ENCODE measurements around the gene UGT2B11. TPM values are rescaled to one million over a fixed set of nuclear protein-coding genes. Genes with fewer than 3 reads are reported as not detected.
"Not testable (repeated sequence)": the region's sequence is repeated elsewhere in the genome, so short reads cannot be mapped to it uniquely, and the experiment has no call there.

UGT2B11 gene
- total and polyA plus RNA-seq, 5 donors, result not detected

GRCh38 chr4:69169171-69169570 is 45.4 kb downstream of the UGT2B11 start:
- 83% methylated on average over 4 of the region's 4 CpGs for WGBS
- H3K4me3 ChIP-seq (ENCODE audit: low read length); ATAC-seq; H3K27ac ChIP-seq (ENCODE audit: low read length); H3K4me1 ChIP-seq (ENCODE audit: control insufficient read depth, insufficient read depth, low read length); H3K9me3 ChIP-seq (ENCODE audit: control insufficient read depth, low read length); DNase-seq; H3K27me3 ChIP-seq (ENCODE audit: control insufficient read depth, insufficient read depth): not testable (repeated sequence)
- intact Hi-C loops (cut with DNase I), result loop anchor here in 1 of 4 donors (10.0 kb wide), 1 partner anchor 674 kb away; no protein-coding TSS in a partner anchor

DNA sequence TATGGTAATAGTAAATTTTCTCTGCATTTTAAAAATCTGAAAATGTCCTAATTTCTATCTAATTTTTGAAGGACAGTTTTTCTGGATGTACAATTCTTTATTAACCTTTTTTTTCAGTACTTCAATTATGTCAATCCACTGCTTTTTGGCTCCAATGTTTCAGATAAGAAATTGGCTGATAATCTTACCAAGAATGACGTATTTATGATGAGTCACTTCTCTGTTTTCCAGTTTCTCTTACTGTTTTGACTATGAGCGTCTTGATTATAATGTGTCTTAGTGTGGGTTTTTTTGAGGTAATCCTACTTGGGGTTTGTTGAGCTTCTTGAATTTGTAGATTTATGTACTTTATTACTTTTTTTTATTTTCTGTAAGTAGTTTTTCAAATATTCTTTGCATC is 47.2 kb downstream of the UGT2B11 start:
- no peak overlapping the region for H3K4me3 ChIP-seq (ENCODE audit: low read length)
- H3K9me3 ChIP-seq (ENCODE audit: control insufficient read depth, low read length), result no peaks in the 10 kb centered on the region
- no peaks in the 10 kb centered on the region for H3K27me3 ChIP-seq (ENCODE audit: control insufficient read depth, insufficient read depth)
- H3K27ac ChIP-seq (ENCODE audit: low read length), result no peak overlapping the region
- 45% methylated on average over 2 of the region's 2 CpGs for WGBS
- ATAC-seq (no peak), DNase-seq (no peak)
- intact Hi-C loops (cut with DNase I), result loop anchor here in 1 of 4 donors (10.0 kb wide), 1 partner anchor 672 kb away; no protein-coding TSS in a partner anchor
- no peaks in the 10 kb centered on the region for H3K4me1 ChIP-seq (ENCODE audit: control insufficient read depth, insufficient read depth, low read length)

DNA sequence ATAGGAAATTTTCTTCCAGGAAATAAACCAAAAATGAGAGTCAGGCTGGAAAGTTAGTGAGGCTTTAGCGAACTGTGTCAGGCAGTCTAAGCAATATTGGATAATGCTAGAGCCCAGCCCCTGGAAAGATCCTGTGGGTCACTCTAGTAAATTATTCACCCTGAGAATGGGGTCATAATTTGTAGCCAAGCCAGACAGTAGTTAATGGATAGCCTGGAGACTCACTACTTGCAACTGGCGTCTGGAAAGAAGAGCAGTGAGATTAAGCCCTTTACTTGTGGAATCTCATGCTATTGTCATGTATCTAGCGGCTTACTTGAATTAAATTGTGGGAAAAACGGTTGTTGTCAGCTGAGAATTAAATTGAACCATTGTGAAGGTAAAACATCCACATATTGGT is 48.2 kb downstream of the UGT2B11 start:
- DNase-seq; ATAC-seq; H3K9me3 ChIP-seq (ENCODE audit: control insufficient read depth, low read length); H3K27ac ChIP-seq (ENCODE audit: low read length); H3K4me3 ChIP-seq (ENCODE audit: low read length); H3K27me3 ChIP-seq (ENCODE audit: control insufficient read depth, insufficient read depth); H3K4me1 ChIP-seq (ENCODE audit: control insufficient read depth, insufficient read depth, low read length): not testable (repeated sequence)
- intact Hi-C loops (cut with DNase I), result loop anchor here in 1 of 4 donors (10.0 kb wide), 1 partner anchor 672 kb away; no protein-coding TSS in a partner anchor
- 74% methylated on average over 4 of the region's 4 CpGs for WGBS

DNA sequence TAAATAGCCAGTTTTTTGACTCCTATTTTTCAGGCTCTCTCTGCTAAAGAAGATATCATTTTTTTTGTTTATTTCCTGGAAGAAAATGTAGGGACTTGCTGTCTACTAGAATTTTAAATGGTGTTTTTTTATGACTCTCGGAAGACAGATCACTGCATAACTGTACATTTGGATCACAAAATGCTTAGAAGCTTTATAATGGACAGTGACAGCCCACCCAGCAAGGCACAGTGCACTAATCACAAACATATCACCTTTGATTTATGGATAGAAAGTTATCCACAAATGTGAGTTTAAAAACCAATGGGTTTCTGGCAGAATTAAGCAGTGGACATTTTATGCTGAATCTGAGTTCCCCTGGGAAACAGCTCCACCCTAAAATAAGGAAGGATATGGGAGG is 48.8 kb downstream of the UGT2B11 start:
- 79% methylated on average over 1 of the region's 1 CpG for WGBS

GRCh38 chr4:69156913-69157312 is 57.6 kb downstream of the UGT2B11 start:
- Histone ChIP-seq H3K9me3 (ENCODE audit: control insufficient read depth, low read length) (no peaks in the 10 kb centered on the region), H3K27ac (ENCODE audit: low read length) (no peak overlapping the region), H3K4me3 (ENCODE audit: low read length) (no peak overlapping the region), H3K27me3 (ENCODE audit: control insufficient read depth, insufficient read depth) (no peaks in the 10 kb centered on the region), H3K4me1 (ENCODE audit: control insufficient read depth, insufficient read depth, low read length) (no peaks in the 10 kb centered on the region)
- DNase-seq (no peak), ATAC-seq (no peak)
- intact Hi-C loops (cut with DNase I), result no loop called here
- 74% methylated on average over 2 of the region's 2 CpGs for WGBS

More for the DNA sequence above, 48.8 kb downstream of the UGT2B11 start:
- H3K9me3 ChIP-seq (ENCODE audit: control insufficient read depth, low read length); H3K27me3 ChIP-seq (ENCODE audit: control insufficient read depth, insufficient read depth); H3K4me3 ChIP-seq (ENCODE audit: low read length); H3K27ac ChIP-seq (ENCODE audit: low read length); ATAC-seq; H3K4me1 ChIP-seq (ENCODE audit: control insufficient read depth, insufficient read depth, low read length); DNase-seq: not testable (repeated sequence)
- intact Hi-C loops (cut with DNase I), result loop anchor here in 1 of 4 donors (10.0 kb wide), 1 partner anchor 671 kb away; no protein-coding TSS in a partner anchor

- ATAC-seq (no peak), DNase-seq (no peak)
- WGBS, result 81% methylated on average over 4 of the region's 4 CpGs
- no peaks in the 10 kb centered on the region for H3K9me3 ChIP-seq (ENCODE audit: control insufficient read depth, low read length)
- H3K4me3 ChIP-seq (ENCODE audit: low read length), result no peak overlapping the region
- no peak overlapping the region for H3K27ac ChIP-seq (ENCODE audit: low read length)
- no peaks in the 10 kb centered on the region for H3K4me1 ChIP-seq (ENCODE audit: control insufficient read depth, insufficient read depth, low read length)
- intact Hi-C loops (cut with DNase I), result no loop called here
- no peaks in the 10 kb centered on the region for H3K27me3 ChIP-seq (ENCODE audit: control insufficient read depth, insufficient read depth)
These were observed 60.5 kb downstream of the UGT2B11 start for GRCh38 chr4:69154021-69154420.

Other genes with a start within 250 kb of the UGT2B11 start
- not detected for gene UGT2B7, start 118.3 kb downstream of the UGT2B11 start, total RNA-seq
- not detected for gene UGT2B7, start 118.3 kb downstream of the UGT2B11 start, polyA plus RNA-seq
- not detected for gene UGT2B28, start 65.7 kb upstream of the UGT2B11 start, total RNA-seq
- gene UGT2B28, start 65.7 kb upstream of the UGT2B11 start, polyA plus RNA-seq, result not detected

Measured in right cardiac atrium (tissue), 5 donors.